ENCODE data around the gene ZNF608. TPM values are rescaled to one million over a fixed set of nuclear protein-coding genes. Genes with fewer than 3 reads are reported as not detected.

ZNF608 gene
- polyA plus RNA-seq, 2 donors = 4.1 to 5.9 TPM

DNA sequence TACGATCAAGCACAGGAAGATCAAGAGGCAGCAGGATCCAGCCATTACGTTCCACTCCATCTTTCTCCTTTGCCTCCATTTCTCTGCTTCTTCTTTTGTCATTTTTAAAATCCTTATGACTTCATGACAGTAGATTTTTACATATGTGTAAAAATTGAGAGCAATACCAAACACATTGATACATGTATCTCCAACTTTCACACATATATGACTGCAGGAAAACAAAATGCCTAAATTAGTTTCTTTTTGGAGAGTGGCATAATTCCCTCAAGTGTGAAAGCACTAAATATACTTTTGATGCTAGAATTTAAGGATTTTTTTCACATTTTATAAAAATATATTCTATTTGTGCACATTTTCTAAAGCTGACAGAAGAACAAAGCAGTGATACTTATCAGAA is 8.6 kb upstream of the ZNF608 start:
- no peak overlapping the region for H3K27ac ChIP-seq (ENCODE audit: low read depth in 2 of 2, low read length in 1 of 2)
- 85 to 88% methylated on average over 2 of the region's 2 CpGs for WGBS, 2 donors
- no peak overlapping the region for H3K4me3 ChIP-seq (ENCODE audit: low read depth in 1 of 2, low read length in 2 of 2)
- no peaks in the 10 kb centered on the region for H3K9me3 ChIP-seq (ENCODE audit: control insufficient read depth in 2 of 2, insufficient read depth in 1 of 2, low read depth in 1 of 2, low read length in 1 of 2)
- no peaks in the 10 kb centered on the region for H3K4me1 ChIP-seq (ENCODE audit: control insufficient read depth in 2 of 2, insufficient read depth in 2 of 2, low read length in 1 of 2)
- H3K27me3 ChIP-seq (ENCODE audit: control insufficient read depth in 1 of 2, insufficient read depth in 2 of 2, low read length in 2 of 2) = no peaks in the 10 kb centered on the region
- no peaks in the 10 kb centered on the region for H3K36me3 ChIP-seq (ENCODE audit: control insufficient read depth in 2 of 2, insufficient read depth in 2 of 2, low read length in 1 of 2)

DNA sequence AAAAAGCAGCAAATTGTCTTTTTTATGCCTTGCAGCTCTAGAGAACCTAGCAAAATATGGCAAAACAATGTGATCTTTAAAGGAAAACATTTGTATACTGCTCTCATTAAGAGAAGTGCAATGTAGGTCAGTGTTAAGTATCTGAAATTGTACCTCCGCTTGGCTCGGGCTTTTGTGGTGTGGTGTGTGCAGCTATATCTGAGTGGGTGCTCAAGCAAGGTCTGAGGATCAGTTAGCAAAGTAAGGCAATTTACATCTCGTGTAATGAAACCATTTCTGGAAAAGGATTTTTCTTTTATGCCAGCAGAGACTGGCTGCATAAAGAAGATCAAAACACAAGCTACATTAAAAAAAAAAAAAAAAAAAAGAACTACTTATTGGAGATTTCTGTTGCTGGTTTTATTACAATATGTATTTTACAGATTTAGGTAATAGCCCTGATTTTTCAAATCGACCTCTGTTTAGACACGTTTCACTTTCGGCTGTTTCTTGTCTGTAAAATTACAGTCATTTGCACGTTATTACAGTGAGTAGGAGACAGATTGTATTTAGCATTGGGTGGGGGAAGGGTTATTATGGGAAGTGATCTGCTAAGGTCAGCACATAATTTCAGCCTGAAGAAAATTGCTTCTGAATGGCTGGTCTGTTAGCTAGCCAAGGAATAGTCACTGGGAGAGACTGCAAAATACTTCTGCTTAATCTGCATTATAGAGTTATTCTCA is 7.9 kb upstream of the ZNF608 start:
- 56 to 68% methylated on average over 7 of the region's 7 CpGs for WGBS, 2 donors
- Histone ChIP-seq H3K36me3 (ENCODE audit: control insufficient read depth in 2 of 2, insufficient read depth in 2 of 2, low read length in 1 of 2) (no peaks in the 10 kb centered on the region), H3K27ac (ENCODE audit: low read depth in 2 of 2, low read length in 1 of 2) (no peak overlapping the region), H3K27me3 (ENCODE audit: control insufficient read depth in 1 of 2, insufficient read depth in 2 of 2, low read length in 2 of 2) (no peaks in the 10 kb centered on the region), H3K4me1 (ENCODE audit: control insufficient read depth in 2 of 2, insufficient read depth in 2 of 2, low read length in 1 of 2) (no peaks in the 10 kb centered on the region), H3K4me3 (ENCODE audit: low read depth in 1 of 2, low read length in 2 of 2) (no peak overlapping the region), H3K9me3 (ENCODE audit: control insufficient read depth in 2 of 2, insufficient read depth in 1 of 2, low read depth in 1 of 2, low read length in 1 of 2) (no peaks in the 10 kb centered on the region)

DNA sequence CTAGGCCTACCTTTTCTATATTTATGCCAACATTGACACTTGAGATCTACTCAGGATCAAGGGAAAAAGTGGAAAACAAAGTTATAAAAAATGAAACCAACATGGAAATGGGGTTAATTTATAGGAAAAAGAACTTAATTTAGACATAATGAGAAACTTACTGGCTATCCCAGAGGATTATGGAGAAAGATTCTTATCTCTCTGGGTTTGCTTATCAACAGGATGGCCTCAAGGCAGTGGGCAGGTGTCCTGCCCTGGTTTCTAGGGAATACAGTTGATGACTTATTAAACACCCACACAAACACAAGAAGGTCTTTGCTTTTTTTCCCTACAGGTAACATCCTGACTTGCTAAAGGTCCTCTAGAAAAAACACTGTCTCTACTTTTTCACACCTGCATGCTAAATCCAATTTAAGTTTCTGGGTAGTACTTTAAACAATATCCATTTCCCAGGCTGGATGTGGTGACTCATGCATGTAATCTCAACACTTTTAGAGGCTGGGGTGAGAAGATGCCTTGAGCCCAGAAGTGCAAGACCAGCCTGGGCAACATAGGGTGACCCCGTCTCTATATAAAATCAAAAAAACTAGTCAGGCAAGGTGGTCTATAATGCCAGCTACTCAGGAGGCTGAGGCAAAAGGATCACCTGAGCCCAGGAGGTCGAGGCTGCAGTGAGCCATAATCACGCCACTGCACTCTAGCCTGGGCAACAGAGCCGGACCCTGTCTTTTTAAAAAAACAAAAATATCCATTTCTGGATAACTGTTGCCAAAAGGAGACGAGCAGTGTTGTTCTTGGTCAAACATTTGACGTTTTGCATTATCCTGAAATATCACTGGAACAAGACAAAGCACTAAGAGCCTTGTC is 6.6 kb upstream of the ZNF608 start:
- no peak overlapping the region for H3K4me3 ChIP-seq (ENCODE audit: low read depth in 1 of 2, low read length in 2 of 2)
- 81 to 86% methylated on average over 6 of the region's 6 CpGs for WGBS, 2 donors
- H3K36me3 ChIP-seq (ENCODE audit: control insufficient read depth in 2 of 2, insufficient read depth in 2 of 2, low read length in 1 of 2) = no peaks in the 10 kb centered on the region
- H3K27ac ChIP-seq (ENCODE audit: low read depth in 2 of 2, low read length in 1 of 2) = no peak overlapping the region
- H3K9me3 ChIP-seq (ENCODE audit: control insufficient read depth in 2 of 2, insufficient read depth in 1 of 2, low read depth in 1 of 2, low read length in 1 of 2) = no peaks in the 10 kb centered on the region
- no peaks in the 10 kb centered on the region for H3K27me3 ChIP-seq (ENCODE audit: control insufficient read depth in 1 of 2, insufficient read depth in 2 of 2, low read length in 2 of 2)
- no peaks in the 10 kb centered on the region for H3K4me1 ChIP-seq (ENCODE audit: control insufficient read depth in 2 of 2, insufficient read depth in 2 of 2, low read length in 1 of 2)

GRCh38 chr5:124751031-124751430 is 4.6 kb upstream of the ZNF608 start:
- Histone ChIP-seq H3K4me1 (ENCODE audit: control insufficient read depth in 2 of 2, insufficient read depth in 2 of 2, low read length in 1 of 2) (no peaks in the 10 kb centered on the region), H3K36me3 (ENCODE audit: control insufficient read depth in 2 of 2, insufficient read depth in 2 of 2, low read length in 1 of 2) (no peaks in the 10 kb centered on the region), H3K27me3 (ENCODE audit: control insufficient read depth in 1 of 2, insufficient read depth in 2 of 2, low read length in 2 of 2) (no peaks in the 10 kb centered on the region), H3K27ac (ENCODE audit: low read depth in 2 of 2, low read length in 1 of 2) (no peak overlapping the region), H3K9me3 (ENCODE audit: control insufficient read depth in 2 of 2, insufficient read depth in 1 of 2, low read depth in 1 of 2, low read length in 1 of 2) (no peaks in the 10 kb centered on the region), H3K4me3 (ENCODE audit: low read depth in 1 of 2, low read length in 2 of 2) (no peak overlapping the region)
- 81 to 82% methylated on average over 2 of the region's 2 CpGs for WGBS, 2 donors

GRCh38 chr5:124748687-124749594 is 2.5 kb upstream of the ZNF608 start:
- H3K9me3 ChIP-seq (ENCODE audit: control insufficient read depth in 2 of 2, insufficient read depth in 1 of 2, low read depth in 1 of 2, low read length in 1 of 2) = peaks cover 0 to 2% of the 10 kb centered on the region in 2 donors
- no peaks in the 10 kb centered on the region for H3K4me1 ChIP-seq (ENCODE audit: control insufficient read depth in 2 of 2, insufficient read depth in 2 of 2, low read length in 1 of 2)
- H3K36me3 ChIP-seq (ENCODE audit: control insufficient read depth in 2 of 2, insufficient read depth in 2 of 2, low read length in 1 of 2) = no peaks in the 10 kb centered on the region
- H3K4me3 ChIP-seq (ENCODE audit: low read depth in 1 of 2, low read length in 2 of 2) = peak overlapping the region; percentile 46 to 68
- peak overlapping the region; percentile 86 to 92 for H3K27ac ChIP-seq (ENCODE audit: low read depth in 2 of 2, low read length in 1 of 2)
- H3K27me3 ChIP-seq (ENCODE audit: control insufficient read depth in 1 of 2, insufficient read depth in 2 of 2, low read length in 2 of 2) = no peaks in the 10 kb centered on the region
- WGBS, 2 donors = 6 to 9% methylated on average over 25 of the region's 25 CpGs

DNA sequence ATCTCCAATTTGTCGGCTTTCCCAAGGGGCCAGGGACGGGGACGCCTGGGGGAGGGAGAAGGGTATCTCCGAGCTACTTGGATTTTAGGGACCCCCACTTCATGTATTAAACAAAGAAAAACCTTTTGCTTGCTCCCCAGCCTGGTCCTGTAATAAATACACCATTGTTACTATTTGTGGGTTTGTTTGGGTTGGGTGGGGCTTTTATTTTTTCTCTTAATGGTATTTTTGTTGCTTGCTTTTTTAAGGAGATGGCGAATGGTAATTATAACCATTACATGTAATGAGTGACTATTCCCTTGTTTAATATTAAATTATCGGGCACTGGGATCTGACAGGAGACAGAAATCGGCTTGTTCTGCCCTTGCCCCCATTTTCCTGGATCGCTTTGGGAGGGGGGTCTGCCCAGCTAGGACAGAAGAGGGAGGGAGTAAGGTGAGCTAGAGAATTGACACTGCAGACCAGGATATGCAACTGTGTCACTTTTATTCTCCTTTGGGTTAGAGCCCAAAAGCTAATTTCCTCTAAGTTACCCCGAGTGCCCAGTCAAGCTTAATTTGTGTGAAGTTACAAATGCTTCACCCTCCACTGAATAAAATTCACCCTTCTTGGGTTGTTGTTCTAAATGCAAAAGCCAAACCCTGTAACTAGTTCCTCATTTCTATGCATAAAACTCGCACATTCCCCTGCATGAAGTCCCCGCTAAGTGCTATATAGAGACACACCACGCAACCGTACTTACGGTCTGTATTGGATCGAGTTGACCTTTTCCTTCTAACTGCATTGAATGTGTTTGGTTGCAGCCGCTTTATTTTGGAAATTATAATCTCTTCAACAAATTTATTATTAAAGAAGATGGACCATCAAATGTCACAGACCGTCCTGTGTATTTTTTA is 1.6 kb upstream of the ZNF608 start:
- Histone ChIP-seq H3K36me3 (ENCODE audit: control insufficient read depth in 2 of 2, insufficient read depth in 2 of 2, low read length in 1 of 2) (no peaks in the 10 kb centered on the region), H3K27ac (ENCODE audit: low read depth in 2 of 2, low read length in 1 of 2) (peak overlapping the region; percentile 92 to 94), H3K9me3 (ENCODE audit: control insufficient read depth in 2 of 2, insufficient read depth in 1 of 2, low read depth in 1 of 2, low read length in 1 of 2) (peaks cover 0 to 2% of the 10 kb centered on the region in 2 donors), H3K4me1 (ENCODE audit: control insufficient read depth in 2 of 2, insufficient read depth in 2 of 2, low read length in 1 of 2) (no peaks in the 10 kb centered on the region), H3K4me3 (ENCODE audit: low read depth in 1 of 2, low read length in 2 of 2) (peak overlapping the region; percentile 33 to 68), H3K27me3 (ENCODE audit: control insufficient read depth in 1 of 2, insufficient read depth in 2 of 2, low read length in 2 of 2) (no peaks in the 10 kb centered on the region)
- 1% methylated on average over 17 of the region's 17 CpGs for WGBS, 2 donors

- Histone ChIP-seq H3K36me3 (ENCODE audit: control insufficient read depth in 2 of 2, insufficient read depth in 2 of 2, low read length in 1 of 2) (no peaks in the 10 kb centered on the region), H3K27me3 (ENCODE audit: control insufficient read depth in 1 of 2, insufficient read depth in 2 of 2, low read length in 2 of 2) (no peaks in the 10 kb centered on the region), H3K4me3 (ENCODE audit: low read depth in 1 of 2, low read length in 2 of 2) (peak overlapping the region; percentile 36 to 68), H3K9me3 (ENCODE audit: control insufficient read depth in 2 of 2, insufficient read depth in 1 of 2, low read depth in 1 of 2, low read length in 1 of 2) (peaks cover 0 to 2% of the 10 kb centered on the region in 2 donors), H3K27ac (ENCODE audit: low read depth in 2 of 2, low read length in 1 of 2) (peak overlapping the region; percentile 85 to 92), H3K4me1 (ENCODE audit: control insufficient read depth in 2 of 2, insufficient read depth in 2 of 2, low read length in 1 of 2) (no peaks in the 10 kb centered on the region)
- 1% methylated on average over 32 of the region's 32 CpGs for WGBS, 2 donors
These were observed 714 bp upstream of the ZNF608 start for GRCh38 chr5:124746916-124747790.

Measured in esophagus (tissue), 2 donors.